DND-41 (cell line): ENCODE measurements around the gene CADPS.

Experiments used
- ATAC-seq: fragments of 200-7000 bp; cut with Tn5 transposase; 3 replicates; pipeline ENCODE4 v1.9.1; 2021; ENCODE audit warnings: low read depth; ENCODE audit not compliant: insufficient read depth
- DNase-seq: peaks from one replicate; pipeline ENCODE4 v3.0.0-alpha.2; 2020
- H2AFZ ChIP-seq: 2 replicates; pipeline ENCODE4 v1.6.0; 2012; ENCODE audit warnings: low read depth, low read length
- H3K27ac ChIP-seq: 2 replicates; pipeline ENCODE4 v1.5.1; 2012; ENCODE audit warnings: low read length, inconsistent platforms
- H3K27me3 ChIP-seq: fragments of 200-600 bp; sonication (generic); 2 replicates; pipeline ENCODE4 v1.6.0; 2012; ENCODE audit warnings: low read length, mild to moderate bottlenecking, inconsistent platforms; ENCODE audit not compliant: insufficient read depth, poor library complexity
- H3K36me3 ChIP-seq: 2 replicates; pipeline ENCODE4 v1.5.1; 2012; ENCODE audit warnings: low read length, inconsistent platforms; ENCODE audit not compliant: insufficient read depth
- H3K4me1 ChIP-seq: 2 replicates; pipeline ENCODE4 v1.5.1; 2012; ENCODE audit warnings: mild to moderate bottlenecking, low read length; ENCODE audit not compliant: insufficient read depth
- H3K4me2 ChIP-seq: 2 replicates; pipeline ENCODE4 v1.6.0; 2012; ENCODE audit warnings: mild to moderate bottlenecking, moderate library complexity, low read length, inconsistent platforms; ENCODE audit not compliant: insufficient read depth
- H3K4me3 ChIP-seq, 2 experiments: fragments of 200-600 bp in 1 of 2; shearing (Covaris generic) in 1 of 2; 2 replicates each; pipeline ENCODE4 v1.5.1; 2012 to 2016; ENCODE audit warnings: inconsistent platforms in 2 of 2, low read length in 2 of 2, mild to moderate bottlenecking in 2 of 2, low read depth in 1 of 2, moderate library complexity in 1 of 2
- H3K79me2 ChIP-seq: 2 replicates; pipeline ENCODE4 v1.6.0; 2012; ENCODE audit warnings: low read length, inconsistent platforms; ENCODE audit not compliant: insufficient read depth
- H3K9ac ChIP-seq: 2 replicates; pipeline ENCODE4 v1.6.0; 2012; ENCODE audit warnings: low read depth, mild to moderate bottlenecking, inconsistent platforms, low read length, moderate library complexity
- H3K9me3 ChIP-seq: 2 replicates; pipeline ENCODE4 v1.5.1; 2012; ENCODE audit warnings: low read length, moderate library complexity, mild to moderate bottlenecking, inconsistent platforms; ENCODE audit not compliant: insufficient read depth, severe bottlenecking
- H4K20me1 ChIP-seq: 2 replicates; pipeline ENCODE4 v1.6.0; 2012; ENCODE audit warnings: low read length; ENCODE audit not compliant: insufficient read depth
- CTCF ChIP-seq: IDR thresholded peaks from 2 replicates; pipeline ENCODE4 v1.5.1; 2012; ENCODE audit warnings: borderline replicate concordance, low read length, moderate library complexity, mild to moderate bottlenecking; ENCODE audit not compliant: poor library complexity, severe bottlenecking; ENCODE audit errors: extremely low read depth
- EZH2 ChIP-seq: IDR thresholded peaks from 3 replicates; pipeline ENCODE4 v1.6.1; 2012; ENCODE audit warnings: borderline replicate concordance, low read depth, mild to moderate bottlenecking, moderate library complexity, low read length, inconsistent platforms; ENCODE audit not compliant: severe bottlenecking

The CADPS gene

DNA sequence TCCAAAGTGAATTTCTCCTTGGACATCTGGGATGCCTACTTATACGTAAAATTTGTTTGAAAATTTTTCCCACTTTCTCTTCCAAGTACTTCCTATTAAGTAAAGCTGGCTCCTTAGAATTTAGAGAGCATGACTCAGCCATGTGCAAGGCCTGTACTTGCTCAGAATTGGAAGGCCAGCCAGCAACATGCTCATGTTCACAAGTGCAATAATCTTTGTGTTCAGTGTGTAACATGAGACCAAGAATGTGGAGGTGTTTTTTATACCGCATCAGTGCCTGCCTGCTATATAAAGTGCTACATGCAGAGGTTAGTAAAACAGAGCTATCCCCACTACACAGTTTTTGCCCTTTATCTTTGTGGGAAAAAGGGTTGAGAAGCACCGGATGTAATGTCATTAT, 349.9 kb downstream of the CADPS start:
- DNase-seq: no peak
- H3K4me2 ChIP-seq: no peak overlapping the region

GRCh38 chr3:62523672-62524071, 351.5 kb downstream of the CADPS start:
- Histone ChIP-seq H3K27ac (no peak overlapping the region), H3K36me3 (no peaks in the 10 kb centered on the region), H3K9me3 (no peaks in the 10 kb centered on the region), H4K20me1 (no peaks in the 10 kb centered on the region), H3K27me3 (no peaks in the 10 kb centered on the region), H3K79me2 (no peaks in the 10 kb centered on the region), H3K4me3 (no peak overlapping the region), H3K4me2 (no peak overlapping the region), H3K4me1 (no peaks in the 10 kb centered on the region), H3K9ac (no peak overlapping the region), H2AFZ (no peak overlapping the region)
- DNase-seq (no peak), ATAC-seq (no peak)
- no peak for TF ChIP-seq EZH2
- TF ChIP-seq CTCF: no peak

More for the DNA sequence above, 349.9 kb downstream of the CADPS start:
- H3K9ac ChIP-seq: no peak overlapping the region
- H3K4me1 ChIP-seq: no peaks in the 10 kb centered on the region
- H2AFZ ChIP-seq: no peak overlapping the region
- no peak overlapping the region for H3K27ac ChIP-seq
- no peak for ATAC-seq
- no peak for TF ChIP-seq EZH2
- H3K27me3 ChIP-seq: no peaks in the 10 kb centered on the region
- H3K9me3 ChIP-seq: no peaks in the 10 kb centered on the region
- H3K4me3 ChIP-seq: no peak overlapping the region
- H3K79me2 ChIP-seq: no peaks in the 10 kb centered on the region
- no peaks in the 10 kb centered on the region for H4K20me1 ChIP-seq
- no peaks in the 10 kb centered on the region for H3K36me3 ChIP-seq

- Histone ChIP-seq H3K9ac (no peak overlapping the region), H3K4me2 (no peak overlapping the region), H3K79me2 (no peaks in the 10 kb centered on the region), H3K4me1 (no peaks in the 10 kb centered on the region), H3K4me3 (no peak overlapping the region), H3K27me3 (no peaks in the 10 kb centered on the region), H3K27ac (no peak overlapping the region), H4K20me1 (no peaks in the 10 kb centered on the region), H3K9me3 (no peaks in the 10 kb centered on the region), H3K36me3 (no peaks in the 10 kb centered on the region), H2AFZ (no peak overlapping the region)
- TF ChIP-seq EZH2 (no peak), CTCF (no peak)
- no peak for ATAC-seq
- no peak for DNase-seq
Observed at GRCh38 chr3:62521464-62522105, 353.6 kb downstream of the CADPS start.

- ATAC-seq (no peak), DNase-seq (no peak)
- H3K79me2 ChIP-seq: no peaks in the 10 kb centered on the region
- no peaks in the 10 kb centered on the region for H4K20me1 ChIP-seq
- no peak overlapping the region for H3K27ac ChIP-seq
- no peak overlapping the region for H3K4me2 ChIP-seq
- H3K4me3 ChIP-seq: no peak overlapping the region
- H2AFZ ChIP-seq: no peak overlapping the region
- no peaks in the 10 kb centered on the region for H3K4me1 ChIP-seq
- H3K36me3 ChIP-seq: no peaks in the 10 kb centered on the region
- H3K9me3 ChIP-seq: no peaks in the 10 kb centered on the region
- H3K9ac ChIP-seq: no peak overlapping the region
- no peaks in the 10 kb centered on the region for H3K27me3 ChIP-seq
- TF ChIP-seq EZH2: no peak
- no peak for TF ChIP-seq CTCF
Observed at GRCh38 chr3:62503516-62503915, 371.7 kb downstream of the CADPS start.
